EL (cell line): ENCODE measurements around the gene PDE6H.

Experiments
- DNase-seq: peaks from one replicate; pipeline ENCODE4 v3.0.0-alpha.2; 2016

Gene PDE6H

GRCh38 chr12:14972816-14973215 lies at the start of gene PDE6H:
Gene PDE6H (plus strand): TSS chr12:14973042. CDS start chr12:14978013, 4,971 bp downstream.
- no peak for DNase-seq

- no peak for DNase-seq
These were observed 48.9 kb upstream of the PDE6H start for GRCh38 chr12:14923944-14924343.

- DNase-seq, result no peak
These were observed 48.3 kb upstream of the PDE6H start for GRCh38 chr12:14924541-14924940.

GRCh38 chr12:14927267-14927666 lies 45.6 kb upstream of the PDE6H start:
- no peak for DNase-seq

- no peak for DNase-seq
These were observed 43.9 kb upstream of the PDE6H start for GRCh38 chr12:14928931-14929330.

- no peak for DNase-seq
These were observed 42.5 kb upstream of the PDE6H start for GRCh38 chr12:14930299-14930698.

GRCh38 chr12:14931359-14931758 lies 41.5 kb upstream of the PDE6H start:
- no peak for DNase-seq

- DNase-seq, result no peak
These were observed 40.9 kb upstream of the PDE6H start for GRCh38 chr12:14931791-14932560.

- no peak for DNase-seq
These were observed 38.3 kb upstream of the PDE6H start for GRCh38 chr12:14934511-14934910.

- no peak for DNase-seq
These were observed 37.8 kb upstream of the PDE6H start for GRCh38 chr12:14935031-14935430.

- DNase-seq, result no peak
These were observed 36.5 kb upstream of the PDE6H start for GRCh38 chr12:14936224-14936861.

GRCh38 chr12:14937014-14937413 lies 35.8 kb upstream of the PDE6H start:
- no peak for DNase-seq

- DNase-seq, result no peak
These were observed 35.2 kb upstream of the PDE6H start for GRCh38 chr12:14937689-14938088.

GRCh38 chr12:14938301-14938700 lies 34.5 kb upstream of the PDE6H start, which contains the start of gene ERP27:
Gene ERP27 (minus strand): TSS chr12:14938537. CDS start chr12:14938508, 29 bp downstream.
- no peak for DNase-seq

GRCh38 chr12:14941369-14941768 lies 31.5 kb upstream of the PDE6H start:
- DNase-seq, result no peak

- no peak for DNase-seq
These were observed 30.5 kb upstream of the PDE6H start for GRCh38 chr12:14942196-14942931.

- no peak for DNase-seq
These were observed 26.7 kb upstream of the PDE6H start for GRCh38 chr12:14946162-14946561.

GRCh38 chr12:14946861-14947260 lies 26.0 kb upstream of the PDE6H start:
- peak; percentile 32 for DNase-seq

- peak; percentile 79 for DNase-seq
These were observed 24.2 kb upstream of the PDE6H start for GRCh38 chr12:14948672-14949071.

GRCh38 chr12:14949631-14950030 lies 23.2 kb upstream of the PDE6H start:
- DNase-seq, result no peak

- DNase-seq, result no peak
These were observed 22.4 kb upstream of the PDE6H start for GRCh38 chr12:14950421-14950820.

- no peak for DNase-seq
These were observed 21.7 kb upstream of the PDE6H start for GRCh38 chr12:14950982-14951746.

GRCh38 chr12:14951851-14952250 lies 21.0 kb upstream of the PDE6H start:
- no peak for DNase-seq
